Type B pancreatic cell (in vitro differentiated cells): ENCODE results near the gene RRM2. TPM values are rescaled to one million over a fixed set of nuclear protein-coding genes. Genes with fewer than 3 reads are reported as not detected.

Experiments
- DNase-seq: peaks from one replicate; pipeline ENCODE4 v3.0.0; 2021; ENCODE audit warnings: mixed read lengths; ENCODE audit not compliant: unreplicated experiment; ENCODE audit errors: extremely low spot score
- H3K27ac Mint-ChIP-seq: 2 replicates; pipeline ENCODE4 v1.8.0; 2021; ENCODE audit warnings: mild to moderate bottlenecking, mixed read lengths
- H3K27me3 Mint-ChIP-seq: 2 replicates; pipeline ENCODE4 v1.8.0; 2021; ENCODE audit warnings: mixed read lengths
- H3K36me3 Mint-ChIP-seq: 2 replicates; pipeline ENCODE4 v1.8.0; 2021; ENCODE audit warnings: mixed read lengths
- H3K4me1 Mint-ChIP-seq: one replicate; pipeline ENCODE4 v1.8.0; 2021; ENCODE audit warnings: mixed read lengths; ENCODE audit not compliant: unreplicated experiment
- H3K4me3 Mint-ChIP-seq: 2 replicates; pipeline ENCODE4 v1.8.0; 2021; ENCODE audit warnings: mild to moderate bottlenecking, mixed read lengths
- H3K9me3 Mint-ChIP-seq: 2 replicates; pipeline ENCODE4 v1.8.0; 2021; ENCODE audit warnings: mixed read lengths
- total RNA-seq: library from RNA; stranded (reverse); gene quantifications from 2 replicates; pipeline ENCODE4 v1.2.1, GENCODE V29; 2021; ENCODE audit warnings: low replicate concordance
- TF ChIP-seq, protein P1 (sequence below): fragments of 200-600 bp; sonication (generic); conservative IDR thresholded peaks from 2 replicates; pipeline ENCODE4 v1.5.0; 2021; ENCODE audit warnings: antibody characterized with exemption, mild to moderate bottlenecking

RRM2 gene
- total RNA-seq, 1 donor from 2014 or later = 109 TPM

DNA sequence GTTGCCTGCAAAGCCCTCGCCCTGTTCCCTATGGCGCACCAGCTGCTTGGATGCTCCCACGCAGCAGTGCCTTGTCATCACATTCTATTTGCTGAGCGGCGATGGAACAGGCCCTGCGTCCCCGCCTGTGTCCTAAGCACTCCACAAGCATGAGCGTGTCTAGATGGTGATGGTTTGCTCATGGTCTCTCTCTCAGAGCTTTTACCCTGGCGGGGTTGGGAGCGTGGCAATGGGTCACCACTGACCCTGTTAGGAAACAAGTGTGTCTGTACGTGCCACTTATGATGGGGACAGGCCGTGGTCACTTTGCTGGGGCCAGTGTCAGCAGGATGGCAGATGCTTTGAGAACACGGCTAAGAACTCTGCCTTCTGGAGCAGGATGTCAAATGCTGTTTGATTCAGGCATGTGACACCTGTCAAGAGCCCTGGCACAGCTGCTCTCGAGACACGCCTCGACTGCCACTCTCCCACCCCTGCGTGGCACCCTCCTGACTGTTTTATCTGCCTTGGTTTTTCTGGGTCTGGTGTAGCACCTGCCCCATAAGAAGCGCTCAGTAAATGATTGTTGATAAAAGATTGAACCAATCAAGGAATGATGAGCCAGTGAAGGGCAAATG lies 44.2 kb downstream of the RRM2 start:
- H3K27ac Mint-ChIP-seq = no peak overlapping the region
- peaks cover 28% of the 10 kb centered on the region for H3K4me1 Mint-ChIP-seq
- TF ChIP-seq, protein P1, sequence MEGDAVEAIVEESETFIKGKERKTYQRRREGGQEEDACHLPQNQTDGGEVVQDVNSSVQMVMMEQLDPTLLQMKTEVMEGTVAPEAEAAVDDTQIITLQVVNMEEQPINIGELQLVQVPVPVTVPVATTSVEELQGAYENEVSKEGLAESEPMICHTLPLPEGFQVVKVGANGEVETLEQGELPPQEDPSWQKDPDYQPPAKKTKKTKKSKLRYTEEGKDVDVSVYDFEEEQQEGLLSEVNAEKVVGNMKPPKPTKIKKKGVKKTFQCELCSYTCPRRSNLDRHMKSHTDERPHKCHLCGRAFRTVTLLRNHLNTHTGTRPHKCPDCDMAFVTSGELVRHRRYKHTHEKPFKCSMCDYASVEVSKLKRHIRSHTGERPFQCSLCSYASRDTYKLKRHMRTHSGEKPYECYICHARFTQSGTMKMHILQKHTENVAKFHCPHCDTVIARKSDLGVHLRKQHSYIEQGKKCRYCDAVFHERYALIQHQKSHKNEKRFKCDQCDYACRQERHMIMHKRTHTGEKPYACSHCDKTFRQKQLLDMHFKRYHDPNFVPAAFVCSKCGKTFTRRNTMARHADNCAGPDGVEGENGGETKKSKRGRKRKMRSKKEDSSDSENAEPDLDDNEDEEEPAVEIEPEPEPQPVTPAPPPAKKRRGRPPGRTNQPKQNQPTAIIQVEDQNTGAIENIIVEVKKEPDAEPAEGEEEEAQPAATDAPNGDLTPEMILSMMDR = no peak
- no peaks in the 10 kb centered on the region for H3K36me3 Mint-ChIP-seq
- H3K4me3 Mint-ChIP-seq = no peak overlapping the region
- DNase-seq = no peak
- H3K27me3 Mint-ChIP-seq = no peaks in the 10 kb centered on the region
- H3K9me3 Mint-ChIP-seq = no peaks in the 10 kb centered on the region

DNA sequence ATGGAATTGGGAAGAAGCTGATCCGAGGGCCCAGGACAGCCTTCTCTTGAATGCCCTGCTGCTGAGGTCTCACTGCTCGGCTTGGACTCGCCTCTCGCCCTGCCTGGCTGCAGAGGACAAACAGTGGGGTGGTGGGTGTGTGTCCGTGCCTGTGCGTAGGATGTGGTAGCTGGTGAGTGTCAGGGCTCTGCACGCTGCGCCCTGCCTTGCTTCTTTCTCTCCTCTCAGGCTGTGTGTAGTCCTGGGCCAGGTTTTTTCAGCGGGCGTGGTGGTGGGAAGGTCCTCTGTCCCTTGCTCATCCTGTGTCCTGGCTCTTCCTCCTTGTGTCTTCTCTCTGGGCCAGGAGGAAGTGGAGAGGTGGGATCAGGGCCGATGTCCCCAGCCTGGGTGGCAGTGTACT lies 44.8 kb downstream of the RRM2 start:
- Mint-ChIP-seq H3K4me1 (peaks cover 33% of the 10 kb centered on the region), H3K36me3 (no peaks in the 10 kb centered on the region), H3K27me3 (no peaks in the 10 kb centered on the region), H3K27ac (peak overlapping the region; percentile 29), H3K9me3 (no peaks in the 10 kb centered on the region), H3K4me3 (no peak overlapping the region)
- TF ChIP-seq, protein P1 = no peak
- no peak for DNase-seq

DNA sequence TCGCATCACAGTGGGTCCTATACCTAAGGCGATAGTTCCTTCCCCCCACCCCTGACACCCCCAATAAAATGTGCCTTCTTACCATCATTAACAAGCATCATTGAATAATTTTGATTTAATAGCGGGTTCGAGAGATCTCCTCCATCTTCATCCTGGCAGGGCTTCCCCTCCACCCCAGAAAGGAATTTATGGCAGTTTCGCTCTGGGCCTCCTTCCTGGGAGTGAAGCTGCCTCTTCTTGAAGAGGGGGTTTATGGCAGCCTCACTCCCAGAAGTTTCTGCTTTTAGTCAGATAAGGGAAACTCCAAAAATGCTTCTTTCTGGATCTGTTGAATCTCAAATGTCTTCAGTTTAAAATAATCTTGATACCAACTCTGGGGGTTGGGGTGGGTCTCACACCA lies 45.7 kb downstream of the RRM2 start:
- H3K4me3 Mint-ChIP-seq = no peak overlapping the region
- no peaks in the 10 kb centered on the region for H3K9me3 Mint-ChIP-seq
- TF ChIP-seq, protein P1 = no peak
- no peaks in the 10 kb centered on the region for H3K27me3 Mint-ChIP-seq
- H3K36me3 Mint-ChIP-seq = no peaks in the 10 kb centered on the region
- no peak for DNase-seq
- peak overlapping the region; percentile 55 for H3K27ac Mint-ChIP-seq
- peaks cover 35% of the 10 kb centered on the region for H3K4me1 Mint-ChIP-seq

DNA sequence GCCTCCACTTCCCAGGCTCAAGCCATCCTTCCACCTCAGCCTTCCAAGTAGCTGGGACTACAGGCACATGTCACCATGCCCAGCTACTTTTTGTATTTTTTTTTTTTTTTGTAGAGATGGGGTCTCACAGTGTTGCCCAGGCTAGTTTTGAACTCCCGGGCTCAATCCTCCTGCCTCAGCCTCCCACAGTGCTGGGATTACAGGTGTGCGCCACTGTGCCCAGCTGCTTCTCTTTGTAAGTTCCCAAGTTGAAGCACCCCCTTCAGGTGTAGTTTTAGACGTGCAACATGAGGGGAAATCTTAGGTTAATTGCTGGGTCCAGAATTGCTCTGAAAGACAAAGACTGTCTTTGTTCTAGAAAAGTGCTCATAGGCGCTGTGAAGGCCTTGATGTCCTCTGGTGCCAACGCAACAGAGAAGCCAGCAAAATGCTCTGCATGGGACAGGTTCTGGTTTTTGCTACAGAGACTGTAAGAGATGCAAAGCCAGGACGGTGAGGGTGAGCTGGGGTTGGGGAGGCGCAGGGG lies 46.6 kb downstream of the RRM2 start:
- Mint-ChIP-seq H3K4me1 (peaks cover 35% of the 10 kb centered on the region), H3K36me3 (no peaks in the 10 kb centered on the region), H3K4me3 (no peak overlapping the region), H3K27me3 (no peaks in the 10 kb centered on the region), H3K9me3 (no peaks in the 10 kb centered on the region), H3K27ac (no peak overlapping the region)
- no peak for DNase-seq
- TF ChIP-seq, protein P1 = no peak

DNA sequence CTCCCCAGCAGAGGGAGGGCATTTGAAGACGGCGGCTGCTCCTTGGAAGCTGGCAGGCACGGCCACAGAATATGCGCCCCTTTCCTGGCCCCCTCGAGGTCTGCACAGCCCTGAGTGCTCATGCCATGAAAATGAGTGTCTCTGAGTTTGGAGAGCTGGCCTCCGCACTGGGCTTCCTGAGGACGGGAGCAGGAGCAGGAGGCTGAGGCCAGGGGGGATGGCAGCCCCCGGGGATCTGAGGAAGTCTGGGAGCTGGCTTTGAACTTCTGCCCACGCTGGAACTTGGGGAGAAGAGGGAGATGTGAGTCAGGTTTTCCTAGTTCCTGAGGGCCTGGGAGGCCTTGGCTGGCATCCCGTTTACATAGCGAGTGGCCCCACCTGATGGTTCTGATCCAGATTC lies 47.0 kb downstream of the RRM2 start:
- TF ChIP-seq, protein P1 = no peak
- no peak overlapping the region for H3K4me3 Mint-ChIP-seq
- no peaks in the 10 kb centered on the region for H3K36me3 Mint-ChIP-seq
- DNase-seq = no peak
- H3K27ac Mint-ChIP-seq = no peak overlapping the region
- no peaks in the 10 kb centered on the region for H3K9me3 Mint-ChIP-seq
- no peaks in the 10 kb centered on the region for H3K27me3 Mint-ChIP-seq
- peaks cover 35% of the 10 kb centered on the region for H3K4me1 Mint-ChIP-seq
